Rectal smooth muscle tissue (tissue), 1 donor: ENCODE measurements around the gene TWIST2.

Experiments used
- H3K27ac ChIP-seq: one replicate; pipeline ENCODE4 v1.7.0; 2013; ENCODE audit warnings: low read depth, low read length, inconsistent platforms
- H3K27me3 ChIP-seq: one replicate; pipeline ENCODE4 v1.7.0; 2013; ENCODE audit warnings: low read length; ENCODE audit not compliant: control insufficient read depth, insufficient read depth
- H3K36me3 ChIP-seq: one replicate; pipeline ENCODE4 v1.7.0; 2013; ENCODE audit warnings: low read length; ENCODE audit not compliant: control insufficient read depth, insufficient read depth
- H3K4me1 ChIP-seq: one replicate; pipeline ENCODE4 v1.7.0; 2013; ENCODE audit warnings: low read length; ENCODE audit not compliant: control insufficient read depth, insufficient read depth
- H3K4me3 ChIP-seq: one replicate; pipeline ENCODE4 v1.7.0; 2013; ENCODE audit warnings: low read length
- H3K9ac ChIP-seq: one replicate; pipeline ENCODE4 v1.7.0; 2013; ENCODE audit warnings: low read length

Gene TWIST2

GRCh38 chr2:238879621-238880377 is 31.9 kb downstream of the TWIST2 start:
- H3K36me3 ChIP-seq, result no peaks in the 10 kb centered on the region
- H3K27ac ChIP-seq, result no peak overlapping the region
- peaks cover 26% of the 10 kb centered on the region for H3K4me1 ChIP-seq
- no peaks in the 10 kb centered on the region for H3K27me3 ChIP-seq
- H3K4me3 ChIP-seq, result no peak overlapping the region
- no peak overlapping the region for H3K9ac ChIP-seq

- H3K27ac ChIP-seq, result no peak overlapping the region
- H3K4me3 ChIP-seq, result no peak overlapping the region
- no peaks in the 10 kb centered on the region for H3K36me3 ChIP-seq
- H3K9ac ChIP-seq, result no peak overlapping the region
- H3K27me3 ChIP-seq, result no peaks in the 10 kb centered on the region
- H3K4me1 ChIP-seq, result peaks cover 26% of the 10 kb centered on the region
Observed at GRCh38 chr2:238881353-238882081, 33.6 kb downstream of the TWIST2 start.

GRCh38 chr2:238882082-238882755 is 34.3 kb downstream of the TWIST2 start:
- H3K27ac ChIP-seq, result peak overlapping the region; percentile 72
- peaks cover 26% of the 10 kb centered on the region for H3K4me1 ChIP-seq
- H3K4me3 ChIP-seq, result no peak overlapping the region
- no peaks in the 10 kb centered on the region for H3K27me3 ChIP-seq
- H3K9ac ChIP-seq, result no peak overlapping the region
- no peaks in the 10 kb centered on the region for H3K36me3 ChIP-seq

- Histone ChIP-seq H3K36me3 (no peaks in the 10 kb centered on the region), H3K27me3 (no peaks in the 10 kb centered on the region), H3K4me3 (peak overlapping the region; percentile 13), H3K9ac (no peak overlapping the region), H3K4me1 (peaks cover 26% of the 10 kb centered on the region), H3K27ac (peak overlapping the region; percentile 72)
Observed at GRCh38 chr2:238883421-238883901, 35.6 kb downstream of the TWIST2 start.

GRCh38 chr2:238884122-238884811 is 36.4 kb downstream of the TWIST2 start:
- Histone ChIP-seq H3K27ac (peak overlapping the region; percentile 72), H3K4me3 (no peak overlapping the region), H3K4me1 (peaks cover 26% of the 10 kb centered on the region), H3K9ac (no peak overlapping the region), H3K36me3 (no peaks in the 10 kb centered on the region), H3K27me3 (no peaks in the 10 kb centered on the region)

- H3K4me1 ChIP-seq, result peaks cover 26% of the 10 kb centered on the region
- H3K27ac ChIP-seq, result no peak overlapping the region
- no peaks in the 10 kb centered on the region for H3K36me3 ChIP-seq
- H3K27me3 ChIP-seq, result no peaks in the 10 kb centered on the region
- no peak overlapping the region for H3K9ac ChIP-seq
- H3K4me3 ChIP-seq, result no peak overlapping the region
Observed at GRCh38 chr2:238884812-238885408, 37.0 kb downstream of the TWIST2 start.

GRCh38 chr2:238886453-238887094 is 38.7 kb downstream of the TWIST2 start:
- no peaks in the 10 kb centered on the region for H3K27me3 ChIP-seq
- no peak overlapping the region for H3K27ac ChIP-seq
- no peaks in the 10 kb centered on the region for H3K36me3 ChIP-seq

GRCh38 chr2:238887616-238888015 is 39.7 kb downstream of the TWIST2 start:
- no peak overlapping the region for H3K27ac ChIP-seq
- H3K9ac ChIP-seq, result no peak overlapping the region
- H3K27me3 ChIP-seq, result no peaks in the 10 kb centered on the region
- peaks cover 20% of the 10 kb centered on the region for H3K4me1 ChIP-seq
- H3K36me3 ChIP-seq, result no peaks in the 10 kb centered on the region
- H3K4me3 ChIP-seq, result no peak overlapping the region

More at GRCh38 chr2:238886453-238887094, 38.7 kb downstream of the TWIST2 start:
- H3K4me1 ChIP-seq, result peaks cover 24% of the 10 kb centered on the region
- no peak overlapping the region for H3K9ac ChIP-seq
- H3K4me3 ChIP-seq, result no peak overlapping the region

- Histone ChIP-seq H3K4me3 (no peak overlapping the region), H3K4me1 (peaks cover 20% of the 10 kb centered on the region), H3K36me3 (no peaks in the 10 kb centered on the region), H3K9ac (no peak overlapping the region), H3K27ac (no peak overlapping the region), H3K27me3 (no peaks in the 10 kb centered on the region)
Observed at GRCh38 chr2:238888781-238889180, 40.9 kb downstream of the TWIST2 start.

- H3K36me3 ChIP-seq, result no peaks in the 10 kb centered on the region
- peaks cover 27% of the 10 kb centered on the region for H3K4me1 ChIP-seq
- H3K4me3 ChIP-seq, result no peak overlapping the region
- H3K27ac ChIP-seq, result no peak overlapping the region
- H3K27me3 ChIP-seq, result no peaks in the 10 kb centered on the region
- H3K9ac ChIP-seq, result no peak overlapping the region
Observed at GRCh38 chr2:238890131-238890530, 42.2 kb downstream of the TWIST2 start.

- no peak overlapping the region for H3K27ac ChIP-seq
- peaks cover 34% of the 10 kb centered on the region for H3K4me1 ChIP-seq
- no peak overlapping the region for H3K9ac ChIP-seq
- no peaks in the 10 kb centered on the region for H3K36me3 ChIP-seq
- H3K4me3 ChIP-seq, result no peak overlapping the region
- no peaks in the 10 kb centered on the region for H3K27me3 ChIP-seq
Observed at GRCh38 chr2:238890618-238891456, 43.0 kb downstream of the TWIST2 start.
